ENCODE data around the gene HMCN1.

GRCh38 chr1:185869590-185869989 lies 135.4 kb downstream of the HMCN1 start:
- TF ChIP-seq CTCF (IDR thresholded peaks at IDR 0.05; ENCODE audit: low read depth, low read length, missing input control) (no peak), EGR1 (IDR thresholded peaks at IDR 0.05; ENCODE audit: low read depth in 2 of 2) (no peak), HNF4A (conservative IDR thresholded peaks at IDR 0.05) (no peak), NR2F2 (IDR thresholded peaks at IDR 0.05) (no peak), SP1 (IDR thresholded peaks at IDR 0.05) (no peak), JUND (IDR thresholded peaks at IDR 0.05) (no peak), RXRA (IDR thresholded peaks at IDR 0.05) (no peak)

Data from liver (tissue), 3 donors.